GM13977 (cell line): ENCODE results near the gene KCNQ1.

ENCODE experiments used
- DNase-seq: peaks from one replicate; pipeline ENCODE4 v3.0.0; 2012; ENCODE audit warnings: low spot score
- in situ Hi-C: fragments of 300-500 bp; cut with MboI; formaldehyde crosslinking; loops from one replicate; pipeline ENCODE4 v1.12.0; 2022; ENCODE audit warnings: low sequenced_read_pairs, low pct_unique_long_range_greater_than_20kb, mixed read lengths, inconsistent platforms; ENCODE audit not compliant: unreplicated experiment
- TF ChIP-seq, protein P1 (sequence below): IDR thresholded peaks from 2 replicates; pipeline ENCODE4 v1.5.1; 2012; ENCODE audit warnings: mild to moderate bottlenecking, control low read depth; ENCODE audit not compliant: insufficient read depth; ENCODE audit errors: extremely low read depth, missing control alignments

Gene KCNQ1

DNA sequence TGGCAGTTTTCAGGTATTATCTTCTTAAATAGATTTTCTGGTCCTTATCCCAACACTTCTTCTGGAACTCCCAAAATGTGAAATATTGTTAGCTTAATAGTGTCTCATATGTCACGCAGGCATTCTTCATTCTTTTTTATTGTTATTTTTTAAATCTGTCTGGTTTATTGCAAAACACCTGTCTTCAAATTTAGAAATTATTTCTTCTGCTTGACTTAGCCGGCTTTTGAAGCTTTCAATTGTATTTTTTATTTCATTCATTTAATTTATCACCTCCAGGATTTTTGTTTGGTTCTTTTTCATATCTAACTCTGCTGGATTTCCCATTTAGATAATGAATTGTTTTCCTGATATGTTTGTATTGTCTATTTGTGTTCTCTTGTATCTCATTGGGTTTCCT lies 205.0 kb downstream of the KCNQ1 start:
- in situ Hi-C loops: no loop called here
- no peak for DNase-seq
- TF ChIP-seq, protein P1, sequence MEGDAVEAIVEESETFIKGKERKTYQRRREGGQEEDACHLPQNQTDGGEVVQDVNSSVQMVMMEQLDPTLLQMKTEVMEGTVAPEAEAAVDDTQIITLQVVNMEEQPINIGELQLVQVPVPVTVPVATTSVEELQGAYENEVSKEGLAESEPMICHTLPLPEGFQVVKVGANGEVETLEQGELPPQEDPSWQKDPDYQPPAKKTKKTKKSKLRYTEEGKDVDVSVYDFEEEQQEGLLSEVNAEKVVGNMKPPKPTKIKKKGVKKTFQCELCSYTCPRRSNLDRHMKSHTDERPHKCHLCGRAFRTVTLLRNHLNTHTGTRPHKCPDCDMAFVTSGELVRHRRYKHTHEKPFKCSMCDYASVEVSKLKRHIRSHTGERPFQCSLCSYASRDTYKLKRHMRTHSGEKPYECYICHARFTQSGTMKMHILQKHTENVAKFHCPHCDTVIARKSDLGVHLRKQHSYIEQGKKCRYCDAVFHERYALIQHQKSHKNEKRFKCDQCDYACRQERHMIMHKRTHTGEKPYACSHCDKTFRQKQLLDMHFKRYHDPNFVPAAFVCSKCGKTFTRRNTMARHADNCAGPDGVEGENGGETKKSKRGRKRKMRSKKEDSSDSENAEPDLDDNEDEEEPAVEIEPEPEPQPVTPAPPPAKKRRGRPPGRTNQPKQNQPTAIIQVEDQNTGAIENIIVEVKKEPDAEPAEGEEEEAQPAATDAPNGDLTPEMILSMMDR: no peak

GRCh38 chr11:2650343-2650867 lies 205.6 kb downstream of the KCNQ1 start:
- TF ChIP-seq, protein P1: no peak
- in situ Hi-C loops: no loop called here

GRCh38 chr11:2651054-2651617 lies 206.3 kb downstream of the KCNQ1 start:
- no peak for DNase-seq
- in situ Hi-C loops: no loop called here
- TF ChIP-seq, protein P1: no peak

More at GRCh38 chr11:2650343-2650867, 205.6 kb downstream of the KCNQ1 start:
- no peak for DNase-seq

DNA sequence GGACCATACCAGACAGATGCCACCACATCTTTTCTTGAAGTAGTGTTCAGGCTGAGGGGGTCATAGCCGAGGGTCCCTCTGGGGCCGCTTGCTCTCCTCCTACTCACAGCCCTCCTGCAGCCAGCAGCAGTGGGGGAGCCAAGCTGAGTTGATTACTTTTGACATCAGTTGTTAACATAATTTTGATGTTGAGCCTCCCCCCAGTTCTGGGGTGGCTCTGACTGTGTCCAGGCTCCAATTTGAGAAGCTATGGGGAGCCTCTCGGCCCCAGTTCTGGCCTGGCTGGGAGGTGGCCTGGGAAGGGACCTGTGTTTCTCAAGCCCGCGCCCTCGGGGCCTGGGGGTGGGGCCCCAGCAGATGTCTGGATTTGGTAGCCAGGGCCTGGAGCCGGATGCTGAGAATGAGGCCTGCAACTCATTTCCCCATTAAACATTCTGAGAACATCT lies 207.0 kb downstream of the KCNQ1 start:
- TF ChIP-seq, protein P1: no peak
- in situ Hi-C loops: no loop called here
- no peak for DNase-seq

GRCh38 chr11:2652333-2653197 lies 207.8 kb downstream of the KCNQ1 start:
- TF ChIP-seq, protein P1: no peak
- in situ Hi-C loops: no loop called here
- peak; percentile 5 for DNase-seq

- no peak for DNase-seq
- TF ChIP-seq, protein P1: no peak
- in situ Hi-C loops: no loop called here
Measured at GRCh38 chr11:2653198-2653551, 208.4 kb downstream of the KCNQ1 start.
